ENCODE measurements around the gene ZFPM1. TPM values are rescaled to one million over a fixed set of nuclear protein-coding genes. Genes with fewer than 3 reads are reported as not detected.
"Not testable (repeated sequence)": the region's sequence is repeated elsewhere in the genome, so short reads cannot be mapped to it uniquely, and the experiment has no call there.

ZFPM1 gene
- total RNA-seq, 2 donors from 2014 or later = 23.5 to 24.5 TPM

DNA sequence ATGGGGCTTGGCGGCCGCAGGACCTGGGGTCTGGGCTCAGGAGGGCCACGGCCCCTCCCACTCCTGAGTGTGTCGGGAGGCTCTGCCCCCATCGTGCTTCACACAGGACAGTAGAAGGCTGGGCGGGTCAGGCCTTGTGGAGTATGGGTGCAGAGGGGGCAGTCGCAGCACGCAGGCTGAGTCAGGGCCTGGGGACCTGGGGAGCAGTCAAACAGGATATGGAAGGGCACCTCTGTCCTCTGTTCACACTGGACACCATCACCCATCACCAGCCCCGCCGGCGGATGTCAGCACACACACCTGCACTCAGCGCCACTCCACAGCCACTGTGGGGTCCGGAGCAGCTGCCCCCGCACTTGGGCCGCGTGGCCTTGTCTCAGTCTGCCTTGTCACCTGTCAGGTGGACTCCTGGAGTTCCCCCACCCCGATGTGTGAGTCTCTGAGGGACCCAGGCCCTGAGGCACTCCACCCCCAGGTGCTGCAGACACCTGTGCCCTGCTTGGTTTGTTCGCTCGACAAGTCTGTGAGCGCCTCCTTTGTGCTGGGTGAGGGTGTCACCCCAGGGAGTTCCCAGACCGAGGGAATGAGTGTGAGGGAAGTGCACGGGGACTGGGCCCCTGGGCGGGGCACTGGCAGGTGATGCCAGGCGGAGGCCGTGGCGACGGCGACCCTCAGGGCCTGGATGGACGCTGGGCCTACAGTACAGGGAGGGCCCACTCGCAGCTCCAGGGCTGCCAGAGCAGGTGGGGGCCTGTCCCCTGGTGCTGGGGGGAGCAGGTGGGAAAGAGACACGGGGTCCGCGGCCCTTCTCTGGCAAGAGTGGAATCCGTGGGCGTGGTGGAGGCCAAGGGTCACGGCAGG lies 31.7 kb downstream of the ZFPM1 start:
- Mint-ChIP-seq H3K27me3 (no peaks in the 10 kb centered on the region), H3K9me3 (no peaks in the 10 kb centered on the region), H3K36me3 (no peaks in the 10 kb centered on the region), H3K27ac (no peak overlapping the region), H3K4me1 (ENCODE audit: low read depth in 2 of 2) (peaks cover 7 to 19% of the 10 kb centered on the region in 2 donors), H3K4me3 (no peak overlapping the region)
- ATAC-seq (no peak), DNase-seq (ENCODE audit: low spot score) (no peak)

- peaks cover 1 to 12% of the 10 kb centered on the region in 2 donors for H3K4me1 Mint-ChIP-seq (ENCODE audit: low read depth in 2 of 2)
- ATAC-seq; H3K27me3 Mint-ChIP-seq; H3K4me3 Mint-ChIP-seq; H3K36me3 Mint-ChIP-seq; H3K27ac Mint-ChIP-seq; H3K9me3 Mint-ChIP-seq; DNase-seq (ENCODE audit: low spot score): not testable (repeated sequence)
Observed at GRCh38 chr16:88485366-88485741, 32.3 kb downstream of the ZFPM1 start.

DNA sequence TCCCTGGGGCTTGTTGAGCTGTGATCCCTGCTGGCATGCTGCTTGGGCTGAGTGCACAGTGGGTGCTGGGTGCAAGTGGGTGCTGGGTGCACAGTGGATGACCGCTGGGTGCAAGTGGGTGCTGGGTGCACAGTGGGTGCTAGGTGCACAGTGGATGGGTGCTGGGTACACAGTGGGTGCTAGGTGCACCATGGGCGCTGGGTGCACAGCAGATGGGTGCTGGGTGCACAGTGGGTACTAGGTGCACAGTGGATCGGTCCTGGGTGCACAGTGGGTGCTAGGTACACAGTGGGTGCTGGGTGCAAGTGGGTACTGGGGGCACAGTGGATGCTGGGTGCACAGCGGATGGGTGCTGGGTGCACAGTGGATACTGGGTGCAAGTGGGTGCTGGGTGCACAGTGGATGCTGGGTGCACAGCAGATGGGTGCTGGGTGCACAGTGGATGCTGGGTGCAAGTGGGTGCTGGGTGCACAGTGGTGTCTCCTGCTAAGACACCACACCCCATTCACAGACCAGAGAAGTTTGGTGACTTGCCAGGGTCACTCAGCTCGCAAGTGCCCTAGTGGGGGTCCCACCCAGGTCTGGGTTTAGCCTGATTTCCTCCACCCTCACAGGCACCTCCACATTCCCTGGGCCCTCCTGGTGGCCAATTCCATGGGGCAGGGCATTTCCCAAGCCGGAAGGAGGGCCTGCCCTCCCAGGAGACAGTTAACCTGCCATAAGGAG lies 33.5 kb downstream of the ZFPM1 start:
- Mint-ChIP-seq H3K36me3 (no peaks in the 10 kb centered on the region), H3K4me3 (no peak overlapping the region), H3K9me3 (no peaks in the 10 kb centered on the region), H3K27ac (no peak overlapping the region), H3K27me3 (no peaks in the 10 kb centered on the region), H3K4me1 (ENCODE audit: low read depth in 2 of 2) (peaks cover 0 to 10% of the 10 kb centered on the region in 2 donors)
- no peak for DNase-seq (ENCODE audit: low spot score)
- ATAC-seq = no peak

DNA sequence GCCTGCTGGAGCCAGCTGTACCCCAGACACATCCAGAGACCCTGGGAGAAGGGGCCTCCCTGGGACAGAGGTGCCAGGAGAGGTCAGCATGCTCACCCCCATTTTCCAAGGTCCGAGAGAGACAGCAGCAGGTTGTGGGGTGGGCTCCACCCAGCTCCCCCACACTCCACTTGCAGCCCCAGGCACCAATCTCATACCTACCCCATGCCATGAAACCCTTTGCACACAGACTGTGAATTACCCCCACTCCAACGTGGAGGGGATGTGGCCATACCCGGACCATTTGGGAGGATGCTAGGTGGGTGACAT lies 34.0 kb downstream of the ZFPM1 start:
- H3K36me3 Mint-ChIP-seq = no peaks in the 10 kb centered on the region
- no peak overlapping the region for H3K4me3 Mint-ChIP-seq
- H3K27me3 Mint-ChIP-seq = no peaks in the 10 kb centered on the region
- H3K4me1 Mint-ChIP-seq (ENCODE audit: low read depth in 2 of 2) = peaks cover 0 to 9% of the 10 kb centered on the region in 2 donors
- no peak for ATAC-seq
- DNase-seq (ENCODE audit: low spot score) = no peak
- H3K27ac Mint-ChIP-seq = no peak overlapping the region
- H3K9me3 Mint-ChIP-seq = no peaks in the 10 kb centered on the region

DNA sequence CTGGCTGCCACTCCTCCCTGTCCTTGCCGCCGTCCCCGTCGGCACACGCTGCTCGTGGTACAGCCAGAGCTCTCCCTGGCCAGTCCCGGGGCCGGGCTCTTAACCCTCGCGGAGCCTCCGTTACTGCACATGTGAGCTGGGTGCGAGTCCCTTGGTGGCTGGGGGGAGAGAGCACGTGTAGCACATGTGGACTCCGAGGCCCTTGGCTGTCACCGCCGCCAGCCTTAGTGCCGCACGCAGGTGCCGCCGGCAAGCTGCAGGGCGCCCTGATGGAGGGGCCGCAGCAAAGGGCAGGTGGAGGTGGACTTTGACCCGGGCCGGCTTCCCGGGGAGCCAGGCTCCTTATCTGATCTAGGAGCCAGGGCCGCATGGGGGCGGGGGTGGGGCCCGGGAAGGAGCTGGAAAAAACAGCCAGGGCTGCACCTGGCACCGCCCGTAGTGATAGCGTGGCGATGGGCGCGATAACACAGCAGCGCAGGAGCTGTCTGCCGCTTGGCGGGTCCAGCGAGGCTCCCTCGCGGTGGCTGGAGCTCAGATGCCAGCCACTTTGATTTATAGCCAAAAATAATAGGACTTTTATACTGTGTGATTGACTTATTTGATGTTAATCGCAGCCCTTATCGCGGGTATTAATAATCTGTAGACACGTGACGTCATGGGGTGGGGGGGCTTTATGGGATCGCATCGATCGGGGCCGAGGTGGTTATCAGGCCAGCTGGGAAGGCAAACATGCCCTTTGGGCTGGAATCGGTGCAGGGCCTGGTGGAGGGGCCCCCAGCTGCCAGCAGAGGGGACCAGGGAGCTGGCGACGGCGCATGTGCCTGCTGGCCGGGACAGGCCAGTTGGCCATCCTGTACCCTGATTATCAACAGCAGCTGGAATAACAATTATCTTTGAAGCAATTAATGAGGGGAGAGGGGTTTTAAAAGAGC lies 35.1 kb downstream of the ZFPM1 start:
- ATAC-seq (no peak), DNase-seq (ENCODE audit: low spot score) (no peak)
- Mint-ChIP-seq H3K9me3 (no peaks in the 10 kb centered on the region), H3K27me3 (no peaks in the 10 kb centered on the region), H3K4me1 (ENCODE audit: low read depth in 2 of 2) (peaks cover 0 to 11% of the 10 kb centered on the region in 2 donors), H3K36me3 (no peaks in the 10 kb centered on the region), H3K27ac (no peak overlapping the region), H3K4me3 (no peak overlapping the region)

GRCh38 chr16:88489163-88489741 lies 36.2 kb downstream of the ZFPM1 start:
- Mint-ChIP-seq H3K9me3 (no peaks in the 10 kb centered on the region), H3K36me3 (no peaks in the 10 kb centered on the region), H3K27me3 (no peaks in the 10 kb centered on the region), H3K4me3 (no peak overlapping the region), H3K4me1 (ENCODE audit: low read depth in 2 of 2) (peaks cover 0 to 4% of the 10 kb centered on the region in 2 donors), H3K27ac (no peak overlapping the region)
- ATAC-seq (peak in 1 of 2 donors; percentile 29), DNase-seq (ENCODE audit: low spot score) (no peak)

DNA sequence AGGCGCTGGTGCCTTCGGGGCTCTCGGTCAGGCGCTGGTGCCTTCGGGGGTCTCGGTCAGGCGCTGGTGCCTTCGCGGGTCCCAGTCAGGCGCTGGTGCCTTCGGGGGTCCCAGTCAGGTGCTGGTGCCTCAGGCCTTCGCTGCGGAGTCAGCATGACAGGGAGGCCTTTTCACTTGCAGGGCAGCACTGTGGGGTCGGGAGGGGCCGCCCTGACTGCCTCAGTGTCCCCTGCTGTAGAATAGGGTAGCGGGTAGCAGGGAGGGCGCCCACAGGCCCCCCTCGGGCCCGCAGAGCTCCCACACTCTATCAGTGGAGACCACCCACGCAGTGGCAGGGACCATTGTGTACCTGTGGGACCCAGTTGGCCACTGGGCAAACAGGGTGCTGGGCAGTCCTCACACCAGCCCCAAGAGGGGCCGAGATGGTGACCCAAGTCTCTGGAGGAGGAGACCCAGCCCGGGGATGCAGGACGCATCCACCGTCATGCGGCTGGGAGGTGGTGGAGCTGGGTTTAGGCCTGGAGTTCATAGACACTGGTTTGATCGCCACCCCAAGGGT lies 38.0 kb downstream of the ZFPM1 start:
- no peak overlapping the region for H3K27ac Mint-ChIP-seq
- no peak overlapping the region for H3K4me3 Mint-ChIP-seq
- ATAC-seq (no peak), DNase-seq (ENCODE audit: low spot score) (no peak)
- H3K9me3 Mint-ChIP-seq = no peaks in the 10 kb centered on the region
- H3K27me3 Mint-ChIP-seq = no peaks in the 10 kb centered on the region
- H3K4me1 Mint-ChIP-seq (ENCODE audit: low read depth in 2 of 2) = peaks cover 0 to 4% of the 10 kb centered on the region in 2 donors
- H3K36me3 Mint-ChIP-seq = no peaks in the 10 kb centered on the region

GRCh38 chr16:88491560-88492310 lies 38.7 kb downstream of the ZFPM1 start:
- no peaks in the 10 kb centered on the region for H3K36me3 Mint-ChIP-seq

GRCh38 chr16:88493879-88494278 lies 40.8 kb downstream of the ZFPM1 start:
- no peaks in the 10 kb centered on the region for H3K36me3 Mint-ChIP-seq

More at GRCh38 chr16:88491560-88492310, 38.7 kb downstream of the ZFPM1 start:
- Mint-ChIP-seq H3K4me3 (no peak overlapping the region), H3K9me3 (no peaks in the 10 kb centered on the region), H3K27ac (peak overlapping the region in 1 of 2 donors; percentile 56), H3K4me1 (ENCODE audit: low read depth in 2 of 2) (peaks cover 0 to 4% of the 10 kb centered on the region in 2 donors), H3K27me3 (no peaks in the 10 kb centered on the region)
- peak; percentile 2 to 65 for ATAC-seq
- no peak for DNase-seq (ENCODE audit: low spot score)

GRCh38 chr16:88494335-88495154 lies 41.5 kb downstream of the ZFPM1 start:
- ATAC-seq (no peak), DNase-seq (ENCODE audit: low spot score) (no peak)
- Mint-ChIP-seq H3K27me3 (no peaks in the 10 kb centered on the region), H3K36me3 (no peaks in the 10 kb centered on the region), H3K4me3 (no peak overlapping the region), H3K4me1 (ENCODE audit: low read depth in 2 of 2) (peaks cover 0 to 13% of the 10 kb centered on the region in 2 donors), H3K9me3 (no peaks in the 10 kb centered on the region), H3K27ac (no peak overlapping the region)

More at GRCh38 chr16:88493879-88494278, 40.8 kb downstream of the ZFPM1 start:
- H3K9me3 Mint-ChIP-seq = no peaks in the 10 kb centered on the region
- no peak overlapping the region for H3K4me3 Mint-ChIP-seq
- no peak for ATAC-seq
- no peaks in the 10 kb centered on the region for H3K27me3 Mint-ChIP-seq
- H3K4me1 Mint-ChIP-seq (ENCODE audit: low read depth in 2 of 2) = peaks cover 0 to 8% of the 10 kb centered on the region in 2 donors
- no peak for DNase-seq (ENCODE audit: low spot score)
- H3K27ac Mint-ChIP-seq = no peak overlapping the region

- H3K4me3 Mint-ChIP-seq = no peak overlapping the region
- peaks cover 0 to 16% of the 10 kb centered on the region in 2 donors for H3K4me1 Mint-ChIP-seq (ENCODE audit: low read depth in 2 of 2)
- H3K27ac Mint-ChIP-seq = no peak overlapping the region
- DNase-seq (ENCODE audit: low spot score) (no peak), ATAC-seq (no peak)
- H3K36me3 Mint-ChIP-seq = no peaks in the 10 kb centered on the region
- H3K27me3 Mint-ChIP-seq = no peaks in the 10 kb centered on the region
- H3K9me3 Mint-ChIP-seq = no peaks in the 10 kb centered on the region
Observed at GRCh38 chr16:88495268-88495772, 42.2 kb downstream of the ZFPM1 start.
